ENCODE data around the gene CELF2. TPM values are rescaled to one million over a fixed set of nuclear protein-coding genes. Genes with fewer than 3 reads are reported as not detected.
A peak's percentile ranks its signal among the peaks of the same experiment; 100 is the strongest.

CELF2 gene
- total RNA-seq, 6 donors from 2014 or later: 82.7 to 193 (median 120) TPM

- ATAC-seq (ENCODE audit: low FRiP score in 2 of 2) (peak; percentile 9 to 13), DNase-seq (no peak)
- Histone ChIP-seq H3K27me3 (peaks cover 0 to 10% (median 4%) of the 10 kb centered on the region in 4 donors), H3K27ac (peak overlapping the region; percentile 88 to 92 (median 89)), H3K36me3 (no peaks in the 10 kb centered on the region), H3K9me3 (no peaks in the 10 kb centered on the region), H3K4me1 (peaks cover 0 to 38% (median 4%) of the 10 kb centered on the region in 4 donors), H3K4me3 (peak overlapping the region; percentile 58 to 75 (median 63))
- WGBS, 2 donors: 29 to 30% methylated on average over 11 of the region's 11 CpGs
- TF ChIP-seq CTCF (IDR thresholded peaks at IDR 0.05): no peak
- no peak for TF ChIP-seq EP300 (IDR thresholded peaks at IDR 0.05)
- peak in 2 of 4 donors; percentile 24 to 36 for TF ChIP-seq POLR2A (IDR thresholded peaks at IDR 0.05)
Measured at GRCh38 chr10:11018855-11019631, 1.4 kb downstream of the CELF2 start.

- ATAC-seq (ENCODE audit: low FRiP score in 2 of 2) (no peak), DNase-seq (no peak)
- Histone ChIP-seq H3K27me3 (peaks cover 0 to 10% (median 4%) of the 10 kb centered on the region in 4 donors), H3K4me1 (peaks cover 0 to 31% (median 4%) of the 10 kb centered on the region in 4 donors), H3K4me3 (peak overlapping the region in 3 of 4 donors; percentile 58 to 75 (median 64)), H3K9me3 (no peaks in the 10 kb centered on the region), H3K27ac (peak overlapping the region in 2 of 4 donors; percentile 38 to 88), H3K36me3 (no peaks in the 10 kb centered on the region)
- TF ChIP-seq CTCF (IDR thresholded peaks at IDR 0.05) (no peak), POLR2AphosphoS5 (IDR thresholded peaks at IDR 0.05) (no peak), EP300 (IDR thresholded peaks at IDR 0.05) (no peak), POLR2A (IDR thresholded peaks at IDR 0.05) (no peak)
- WGBS, 2 donors: 62 to 74% methylated on average over 11 of the region's 11 CpGs
Measured at GRCh38 chr10:11019724-11020547, 2.3 kb downstream of the CELF2 start.

GRCh38 chr10:11020548-11020942 lies 2.9 kb downstream of the CELF2 start:
- Histone ChIP-seq H3K27ac (no peak overlapping the region), H3K27me3 (peaks cover 0 to 10% (median 4%) of the 10 kb centered on the region in 4 donors), H3K4me3 (peak overlapping the region in 2 of 4 donors; percentile 58 to 64), H3K4me1 (peaks cover 0 to 25% (median 1%) of the 10 kb centered on the region in 4 donors), H3K36me3 (no peaks in the 10 kb centered on the region), H3K9me3 (no peaks in the 10 kb centered on the region)
- DNase-seq (no peak), ATAC-seq (ENCODE audit: low FRiP score in 2 of 2) (no peak)
- WGBS, 2 donors: 63 to 70% methylated on average over 6 of the region's 6 CpGs
- TF ChIP-seq POLR2A (IDR thresholded peaks at IDR 0.05) (no peak), CTCF (IDR thresholded peaks at IDR 0.05) (no peak), EP300 (IDR thresholded peaks at IDR 0.05) (no peak), POLR2AphosphoS5 (IDR thresholded peaks at IDR 0.05) (no peak)

- TF ChIP-seq CTCF (IDR thresholded peaks at IDR 0.05) (no peak), POLR2AphosphoS5 (IDR thresholded peaks at IDR 0.05) (no peak), EP300 (IDR thresholded peaks at IDR 0.05) (no peak), POLR2A (IDR thresholded peaks at IDR 0.05) (no peak)
- no peak overlapping the region for H3K27ac ChIP-seq
- 55 to 72% methylated on average over 2 of the region's 2 CpGs for WGBS, 2 donors
- DNase-seq: no peak
- no peaks in the 10 kb centered on the region for H3K9me3 ChIP-seq
- H3K4me3 ChIP-seq: no peak overlapping the region
- H3K36me3 ChIP-seq: no peaks in the 10 kb centered on the region
- peaks cover 0 to 10% (median 3%) of the 10 kb centered on the region in 4 donors for H3K27me3 ChIP-seq
- H3K4me1 ChIP-seq: peaks cover 0 to 13% (median 0%) of the 10 kb centered on the region in 4 donors
- no peak for ATAC-seq (ENCODE audit: low FRiP score in 2 of 2)
Measured at GRCh38 chr10:11022213-11022612, 4.5 kb downstream of the CELF2 start.
